Measurements from ENCODE around the gene SPTBN1. TPM values are rescaled to one million over a fixed set of nuclear protein-coding genes. Genes with fewer than 3 reads are reported as not detected.
A peak's percentile ranks its signal among the peaks of the same experiment; 100 is the strongest.

The SPTBN1 gene
- total and polyA plus RNA-seq, 2 of the 13 experiments (the other 11 are each of a cell fraction or from before 2014, with no cell fraction given): 123 to 299 TPM

DNA sequence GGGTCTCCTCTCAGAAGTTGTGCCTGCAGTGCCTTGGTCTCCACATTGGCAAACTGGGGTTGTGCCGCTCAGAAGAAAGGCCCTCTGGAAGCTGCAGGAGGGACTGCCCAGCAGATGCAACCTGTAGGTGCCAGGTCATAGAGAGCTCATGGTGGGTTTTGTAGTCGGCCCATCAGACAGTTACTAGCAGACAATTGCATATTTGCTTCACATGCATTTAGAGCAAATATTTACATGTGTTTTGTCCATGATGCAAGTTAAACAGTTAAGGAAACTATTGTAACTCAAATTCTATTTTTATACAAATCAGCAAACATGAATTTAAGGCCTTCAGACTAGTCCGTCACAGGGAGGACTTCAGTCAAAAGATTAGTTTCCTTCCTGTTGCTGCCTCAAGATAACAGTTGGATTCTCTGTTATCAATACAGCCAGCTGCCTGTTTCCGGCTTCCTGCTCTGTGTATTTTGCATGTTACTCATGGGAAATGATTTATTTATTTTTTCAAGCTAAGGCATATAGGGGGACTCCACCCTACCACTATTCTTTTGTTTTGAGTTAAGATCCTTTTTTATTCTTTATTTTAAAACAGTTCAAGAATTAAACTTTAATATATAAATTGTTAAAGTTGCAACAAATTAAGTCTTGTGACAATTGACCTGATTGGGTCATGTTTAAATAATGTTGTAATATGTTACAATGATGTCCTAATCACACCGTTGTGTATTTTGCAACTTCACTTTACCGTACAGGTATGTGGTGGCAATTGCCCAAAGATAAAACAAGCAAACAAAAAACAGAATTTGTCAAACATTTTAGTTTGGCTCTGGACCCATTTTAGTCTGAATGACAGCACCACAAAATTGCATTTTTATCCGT lies 133.5 kb downstream of the SPTBN1 start (continued):
- no peak for TF ChIP-seq EHMT2 (IDR thresholded peaks at IDR 0.05; ENCODE audit: borderline replicate concordance, low read depth, low read length)
- no peak for TF ChIP-seq ZSCAN31 (CRISPR knock-in tag; IDR thresholded peaks at IDR 0.05; ENCODE audit: low read depth)
- peak in 1 of 2 experiments; percentile 79; a peak in 2 of 4 replicates for TF ChIP-seq NR2F1 (CRISPR knock-in tag; IDR thresholded peaks at IDR 0.05)
- TF ChIP-seq, protein P1, sequence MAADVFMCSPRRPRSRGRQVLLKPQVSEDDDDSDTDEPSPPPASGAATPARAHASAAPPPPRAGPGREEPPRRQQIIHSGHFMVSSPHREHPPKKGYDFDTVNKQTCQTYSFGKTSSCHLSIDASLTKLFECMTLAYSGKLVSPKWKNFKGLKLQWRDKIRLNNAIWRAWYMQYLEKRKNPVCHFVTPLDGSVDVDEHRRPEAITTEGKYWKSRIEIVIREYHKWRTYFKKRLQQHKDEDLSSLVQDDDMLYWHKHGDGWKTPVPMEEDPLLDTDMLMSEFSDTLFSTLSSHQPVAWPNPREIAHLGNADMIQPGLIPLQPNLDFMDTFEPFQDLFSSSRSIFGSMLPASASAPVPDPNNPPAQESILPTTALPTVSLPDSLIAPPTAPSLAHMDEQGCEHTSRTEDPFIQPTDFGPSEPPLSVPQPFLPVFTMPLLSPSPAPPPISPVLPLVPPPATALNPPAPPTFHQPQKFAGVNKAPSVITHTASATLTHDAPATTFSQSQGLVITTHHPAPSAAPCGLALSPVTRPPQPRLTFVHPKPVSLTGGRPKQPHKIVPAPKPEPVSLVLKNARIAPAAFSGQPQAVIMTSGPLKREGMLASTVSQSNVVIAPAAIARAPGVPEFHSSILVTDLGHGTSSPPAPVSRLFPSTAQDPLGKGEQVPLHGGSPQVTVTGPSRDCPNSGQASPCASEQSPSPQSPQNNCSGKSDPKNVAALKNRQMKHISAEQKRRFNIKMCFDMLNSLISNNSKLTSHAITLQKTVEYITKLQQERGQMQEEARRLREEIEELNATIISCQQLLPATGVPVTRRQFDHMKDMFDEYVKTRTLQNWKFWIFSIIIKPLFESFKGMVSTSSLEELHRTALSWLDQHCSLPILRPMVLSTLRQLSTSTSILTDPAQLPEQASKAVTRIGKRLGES (CRISPR knock-in tag; IDR thresholded peaks at IDR 0.05; ENCODE audit: borderline replicate concordance): no peak
- TF ChIP-seq ZNF629 (CRISPR knock-in tag; conservative IDR thresholded peaks at IDR 0.05): 0 out of 2 replicates have a peak, but pooled peaks have one; percentile 3
- TF ChIP-seq ZNF567 (CRISPR knock-in tag; IDR thresholded peaks at IDR 0.05; ENCODE audit: borderline replicate concordance): no peak
- TF ChIP-seq TGIF2 (CRISPR knock-in tag; IDR thresholded peaks at IDR 0.05): peak; percentile 41
- TF ChIP-seq ELF3 (CRISPR knock-in tag; IDR thresholded peaks at IDR 0.05): peak; percentile 99
- peak; percentile 73; the same call in 1 of the 2 replicates for TF ChIP-seq ZKSCAN8 (CRISPR knock-in tag; IDR thresholded peaks at IDR 0.05; ENCODE audit: borderline replicate concordance)
- no peak; the same call in 1 of the 2 replicates for TF ChIP-seq KMT2B (CRISPR knock-in tag; IDR thresholded peaks at IDR 0.05)
- TF ChIP-seq PHF21A (CRISPR knock-in tag; IDR thresholded peaks at IDR 0.05): peak; percentile 53; the same call in 1 of the 2 replicates
- TF ChIP-seq, protein P2, sequence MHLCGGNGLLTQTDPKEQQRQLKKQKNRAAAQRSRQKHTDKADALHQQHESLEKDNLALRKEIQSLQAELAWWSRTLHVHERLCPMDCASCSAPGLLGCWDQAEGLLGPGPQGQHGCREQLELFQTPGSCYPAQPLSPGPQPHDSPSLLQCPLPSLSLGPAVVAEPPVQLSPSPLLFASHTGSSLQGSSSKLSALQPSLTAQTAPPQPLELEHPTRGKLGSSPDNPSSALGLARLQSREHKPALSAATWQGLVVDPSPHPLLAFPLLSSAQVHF (CRISPR knock-in tag; IDR thresholded peaks at IDR 0.05): no peak
- TF ChIP-seq, protein P3, sequence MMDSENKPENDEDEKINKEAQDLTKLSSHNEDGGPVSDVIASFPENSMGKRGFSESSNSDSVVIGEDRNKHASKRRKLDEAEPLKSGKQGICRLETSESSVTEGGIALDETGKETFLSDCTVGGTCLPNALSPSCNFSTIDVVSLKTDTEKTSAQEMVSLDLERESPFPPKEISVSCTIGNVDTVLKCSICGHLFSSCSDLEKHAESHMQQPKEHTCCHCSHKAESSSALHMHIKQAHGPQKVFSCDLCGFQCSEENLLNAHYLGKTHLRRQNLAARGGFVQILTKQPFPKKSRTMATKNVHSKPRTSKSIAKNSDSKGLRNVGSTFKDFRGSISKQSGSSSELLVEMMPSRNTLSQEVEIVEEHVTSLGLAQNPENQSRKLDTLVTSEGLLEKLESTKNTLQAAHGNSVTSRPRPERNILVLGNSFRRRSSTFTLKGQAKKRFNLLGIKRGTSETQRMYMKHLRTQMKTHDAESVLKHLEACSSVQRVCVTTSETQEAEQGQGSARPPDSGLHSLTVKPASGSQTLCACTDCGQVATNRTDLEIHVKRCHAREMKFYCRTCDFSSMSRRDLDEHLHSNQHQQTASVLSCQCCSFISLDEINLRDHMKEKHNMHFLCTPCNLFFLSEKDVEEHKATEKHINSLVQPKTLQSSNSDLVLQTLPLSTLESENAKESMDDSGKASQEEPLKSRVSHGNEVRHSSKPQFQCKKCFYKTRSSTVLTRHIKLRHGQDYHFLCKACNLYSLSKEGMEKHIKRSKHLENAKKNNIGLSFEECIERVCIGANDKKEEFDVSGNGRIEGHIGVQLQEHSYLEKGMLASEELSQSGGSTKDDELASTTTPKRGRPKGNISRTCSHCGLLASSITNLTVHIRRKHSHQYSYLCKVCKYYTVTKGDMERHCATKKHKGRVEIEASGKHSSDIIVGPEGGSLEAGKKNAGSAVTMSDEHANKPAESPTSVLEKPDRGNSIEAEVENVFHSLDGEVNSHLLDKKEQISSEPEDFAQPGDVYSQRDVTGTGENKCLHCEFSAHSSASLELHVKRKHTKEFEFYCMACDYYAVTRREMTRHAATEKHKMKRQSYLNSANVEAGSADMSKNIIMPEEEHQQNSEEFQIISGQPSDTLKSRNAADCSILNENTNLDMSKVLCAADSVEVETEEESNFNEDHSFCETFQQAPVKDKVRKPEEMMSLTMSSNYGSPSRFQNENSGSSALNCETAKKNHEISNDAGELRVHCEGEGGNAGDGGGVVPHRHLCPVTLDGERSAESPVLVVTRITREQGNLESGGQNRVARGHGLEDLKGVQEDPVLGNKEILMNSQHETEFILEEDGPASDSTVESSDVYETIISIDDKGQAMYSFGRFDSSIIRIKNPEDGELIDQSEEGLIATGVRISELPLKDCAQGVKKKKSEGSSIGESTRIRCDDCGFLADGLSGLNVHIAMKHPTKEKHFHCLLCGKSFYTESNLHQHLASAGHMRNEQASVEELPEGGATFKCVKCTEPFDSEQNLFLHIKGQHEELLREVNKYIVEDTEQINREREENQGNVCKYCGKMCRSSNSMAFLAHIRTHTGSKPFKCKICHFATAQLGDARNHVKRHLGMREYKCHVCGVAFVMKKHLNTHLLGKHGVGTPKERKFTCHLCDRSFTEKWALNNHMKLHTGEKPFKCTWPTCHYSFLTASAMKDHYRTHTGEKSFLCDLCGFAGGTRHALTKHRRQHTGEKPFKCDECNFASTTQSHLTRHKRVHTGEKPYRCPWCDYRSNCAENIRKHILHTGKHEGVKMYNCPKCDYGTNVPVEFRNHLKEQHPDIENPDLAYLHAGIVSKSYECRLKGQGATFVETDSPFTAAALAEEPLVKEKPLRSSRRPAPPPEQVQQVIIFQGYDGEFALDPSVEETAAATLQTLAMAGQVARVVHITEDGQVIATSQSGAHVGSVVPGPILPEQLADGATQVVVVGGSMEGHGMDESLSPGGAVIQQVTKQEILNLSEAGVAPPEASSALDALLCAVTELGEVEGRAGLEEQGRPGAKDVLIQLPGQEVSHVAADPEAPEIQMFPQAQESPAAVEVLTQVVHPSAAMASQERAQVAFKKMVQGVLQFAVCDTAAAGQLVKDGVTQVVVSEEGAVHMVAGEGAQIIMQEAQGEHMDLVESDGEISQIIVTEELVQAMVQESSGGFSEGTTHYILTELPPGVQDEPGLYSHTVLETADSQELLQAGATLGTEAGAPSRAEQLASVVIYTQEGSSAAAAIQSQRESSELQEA (CRISPR knock-in tag; IDR thresholded peaks at IDR 0.05; ENCODE audit: not compliant biosample characterization): no peak
- TF ChIP-seq ZNF264 (CRISPR knock-in tag; IDR thresholded peaks at IDR 0.05): peak; percentile 76; the same call in 1 of the 2 replicates
- peak; percentile 82 for TF ChIP-seq HMG20A (CRISPR knock-in tag; IDR thresholded peaks at IDR 0.05; ENCODE audit: borderline replicate concordance)
- peak; percentile 49; the same call in 1 of the 2 replicates for TF ChIP-seq ZNF331 (CRISPR knock-in tag; IDR thresholded peaks at IDR 0.05)
- TF ChIP-seq GATA4 (IDR thresholded peaks at IDR 0.05; ENCODE audit: borderline replicate concordance, low read depth): peak; percentile 97
